ENCODE data around the gene LDB2.

The LDB2 gene

GRCh38 chr4:16836324-16836723 lies 62.1 kb downstream of the LDB2 start:
- no peaks in the 10 kb centered on the region for H3K36me3 ChIP-seq (ENCODE audit: insufficient read depth, low read depth, low read length)
- no peak overlapping the region for H3K9ac ChIP-seq (ENCODE audit: low read depth, low read length)
- 0 out of 2 replicates have a peak, but pooled peaks cover 2% of the 10 kb centered on the region for H3K4me1 ChIP-seq (ENCODE audit: insufficient read depth, low read length)
- no peaks in the 10 kb centered on the region for H3K9me3 ChIP-seq (ENCODE audit: insufficient read depth, low read depth, low read length)
- no peaks in the 10 kb centered on the region for H3K27me3 ChIP-seq (ENCODE audit: insufficient read depth, low read length)
- no peak overlapping the region for H3K4me3 ChIP-seq (ENCODE audit: low read length)
- H3K27ac ChIP-seq (ENCODE audit: low read length) = no peak overlapping the region

- H3K4me3 ChIP-seq (ENCODE audit: low read length) = no peak overlapping the region
- no peaks in the 10 kb centered on the region for H3K9me3 ChIP-seq (ENCODE audit: insufficient read depth, low read depth, low read length)
- H3K27me3 ChIP-seq (ENCODE audit: insufficient read depth, low read length) = no peaks in the 10 kb centered on the region
- no peak overlapping the region for H3K9ac ChIP-seq (ENCODE audit: low read depth, low read length)
- 0 out of 2 replicates have a peak, but pooled peaks cover 2% of the 10 kb centered on the region for H3K4me1 ChIP-seq (ENCODE audit: insufficient read depth, low read length)
- no peak overlapping the region for H3K27ac ChIP-seq (ENCODE audit: low read length)
- no peaks in the 10 kb centered on the region for H3K36me3 ChIP-seq (ENCODE audit: insufficient read depth, low read depth, low read length)
These were observed 62.7 kb downstream of the LDB2 start for GRCh38 chr4:16835597-16836247.

GRCh38 chr4:16834814-16835213 lies 63.6 kb downstream of the LDB2 start:
- no peaks in the 10 kb centered on the region for H3K36me3 ChIP-seq (ENCODE audit: insufficient read depth, low read depth, low read length)
- H3K4me1 ChIP-seq (ENCODE audit: insufficient read depth, low read length) = 0 out of 2 replicates have a peak, but pooled peaks cover 6% of the 10 kb centered on the region
- no peaks in the 10 kb centered on the region for H3K27me3 ChIP-seq (ENCODE audit: insufficient read depth, low read length)
- H3K9ac ChIP-seq (ENCODE audit: low read depth, low read length) = no peak overlapping the region
- no peak overlapping the region for H3K4me3 ChIP-seq (ENCODE audit: low read length)
- H3K27ac ChIP-seq (ENCODE audit: low read length) = no peak overlapping the region
- no peaks in the 10 kb centered on the region for H3K9me3 ChIP-seq (ENCODE audit: insufficient read depth, low read depth, low read length)

GRCh38 chr4:16833722-16834121 lies 64.7 kb downstream of the LDB2 start:
- Histone ChIP-seq H3K27ac (ENCODE audit: low read length) (no peak overlapping the region), H3K9ac (ENCODE audit: low read depth, low read length) (no peak overlapping the region), H3K4me3 (ENCODE audit: low read length) (no peak overlapping the region), H3K27me3 (ENCODE audit: insufficient read depth, low read length) (no peaks in the 10 kb centered on the region), H3K36me3 (ENCODE audit: insufficient read depth, low read depth, low read length) (no peaks in the 10 kb centered on the region), H3K9me3 (ENCODE audit: insufficient read depth, low read depth, low read length) (no peaks in the 10 kb centered on the region), H3K4me1 (ENCODE audit: insufficient read depth, low read length) (peaks cover 10% of the 10 kb centered on the region; the same call in 1 of the 2 replicates)

- Histone ChIP-seq H3K27ac (ENCODE audit: low read length) (no peak overlapping the region), H3K27me3 (ENCODE audit: insufficient read depth, low read length) (no peaks in the 10 kb centered on the region), H3K4me1 (ENCODE audit: insufficient read depth, low read length) (peaks cover 39% of the 10 kb centered on the region), H3K36me3 (ENCODE audit: insufficient read depth, low read depth, low read length) (no peaks in the 10 kb centered on the region), H3K9me3 (ENCODE audit: insufficient read depth, low read depth, low read length) (no peaks in the 10 kb centered on the region), H3K9ac (ENCODE audit: low read depth, low read length) (no peak overlapping the region), H3K4me3 (ENCODE audit: low read length) (no peak overlapping the region)
These were observed 68.4 kb downstream of the LDB2 start for GRCh38 chr4:16830081-16830480.

GRCh38 chr4:16827794-16828724 lies 70.4 kb downstream of the LDB2 start:
- peak overlapping the region; percentile 46 for H3K27ac ChIP-seq (ENCODE audit: low read length)
- H3K9ac ChIP-seq (ENCODE audit: low read depth, low read length) = no peak overlapping the region
- H3K27me3 ChIP-seq (ENCODE audit: insufficient read depth, low read length) = no peaks in the 10 kb centered on the region
- no peak overlapping the region for H3K4me3 ChIP-seq (ENCODE audit: low read length)
- H3K4me1 ChIP-seq (ENCODE audit: insufficient read depth, low read length) = peaks cover 41% of the 10 kb centered on the region
- H3K36me3 ChIP-seq (ENCODE audit: insufficient read depth, low read depth, low read length) = no peaks in the 10 kb centered on the region; the same call in 1 of the 2 replicates
- H3K9me3 ChIP-seq (ENCODE audit: insufficient read depth, low read depth, low read length) = no peaks in the 10 kb centered on the region

- Histone ChIP-seq H3K36me3 (ENCODE audit: insufficient read depth, low read depth, low read length) (no peaks in the 10 kb centered on the region; the same call in 1 of the 2 replicates), H3K9me3 (ENCODE audit: insufficient read depth, low read depth, low read length) (no peaks in the 10 kb centered on the region), H3K27me3 (ENCODE audit: insufficient read depth, low read length) (no peaks in the 10 kb centered on the region), H3K4me3 (ENCODE audit: low read length) (peak overlapping the region; percentile 26; the same call in 1 of the 2 replicates), H3K4me1 (ENCODE audit: insufficient read depth, low read length) (peaks cover 41% of the 10 kb centered on the region), H3K27ac (ENCODE audit: low read length) (peak overlapping the region; percentile 46), H3K9ac (ENCODE audit: low read depth, low read length) (peak overlapping the region; percentile 40; the same call in 1 of the 2 replicates)
These were observed 71.4 kb downstream of the LDB2 start for GRCh38 chr4:16827045-16827444.

GRCh38 chr4:16826406-16826910 lies 72.0 kb downstream of the LDB2 start:
- Histone ChIP-seq H3K36me3 (ENCODE audit: insufficient read depth, low read depth, low read length) (no peaks in the 10 kb centered on the region; the same call in 1 of the 2 replicates), H3K9me3 (ENCODE audit: insufficient read depth, low read depth, low read length) (no peaks in the 10 kb centered on the region), H3K4me1 (ENCODE audit: insufficient read depth, low read length) (peaks cover 41% of the 10 kb centered on the region), H3K27ac (ENCODE audit: low read length) (peak overlapping the region; percentile 46), H3K27me3 (ENCODE audit: insufficient read depth, low read length) (no peaks in the 10 kb centered on the region), H3K4me3 (ENCODE audit: low read length) (peak overlapping the region; percentile 26; the same call in 1 of the 2 replicates), H3K9ac (ENCODE audit: low read depth, low read length) (peak overlapping the region; percentile 40; the same call in 1 of the 2 replicates)

- no peaks in the 10 kb centered on the region; the same call in 1 of the 2 replicates for H3K36me3 ChIP-seq (ENCODE audit: insufficient read depth, low read depth, low read length)
- H3K4me3 ChIP-seq (ENCODE audit: low read length) = no peak overlapping the region
- no peaks in the 10 kb centered on the region for H3K9me3 ChIP-seq (ENCODE audit: insufficient read depth, low read depth, low read length)
- H3K9ac ChIP-seq (ENCODE audit: low read depth, low read length) = no peak overlapping the region
- H3K4me1 ChIP-seq (ENCODE audit: insufficient read depth, low read length) = peaks cover 55% of the 10 kb centered on the region
- no peak overlapping the region for H3K27ac ChIP-seq (ENCODE audit: low read length)
- no peaks in the 10 kb centered on the region for H3K27me3 ChIP-seq (ENCODE audit: insufficient read depth, low read length)
These were observed 74.1 kb downstream of the LDB2 start for GRCh38 chr4:16824278-16824806.

GRCh38 chr4:16820329-16820728 lies 78.1 kb downstream of the LDB2 start:
- peak overlapping the region; percentile 23 for H3K27ac ChIP-seq (ENCODE audit: low read length)
- H3K4me1 ChIP-seq (ENCODE audit: insufficient read depth, low read length) = peaks cover 45% of the 10 kb centered on the region; the same call in 1 of the 2 replicates
- H3K4me3 ChIP-seq (ENCODE audit: low read length) = no peak overlapping the region
- H3K9me3 ChIP-seq (ENCODE audit: insufficient read depth, low read depth, low read length) = no peaks in the 10 kb centered on the region
- no peaks in the 10 kb centered on the region for H3K27me3 ChIP-seq (ENCODE audit: insufficient read depth, low read length)
- no peaks in the 10 kb centered on the region; the same call in 1 of the 2 replicates for H3K36me3 ChIP-seq (ENCODE audit: insufficient read depth, low read depth, low read length)
- H3K9ac ChIP-seq (ENCODE audit: low read depth, low read length) = peak overlapping the region; percentile 11; the same call in 1 of the 2 replicates

- H3K4me3 ChIP-seq (ENCODE audit: low read length) = no peak overlapping the region
- H3K9ac ChIP-seq (ENCODE audit: low read depth, low read length) = no peak overlapping the region
These were observed 78.8 kb downstream of the LDB2 start for GRCh38 chr4:16819652-16820051.

More at GRCh38 chr4:16819652-16820051, 78.8 kb downstream of the LDB2 start:
- Histone ChIP-seq H3K27me3 (ENCODE audit: insufficient read depth, low read length) (no peaks in the 10 kb centered on the region), H3K27ac (ENCODE audit: low read length) (peak overlapping the region; percentile 52), H3K9me3 (ENCODE audit: insufficient read depth, low read depth, low read length) (no peaks in the 10 kb centered on the region), H3K36me3 (ENCODE audit: insufficient read depth, low read depth, low read length) (no peaks in the 10 kb centered on the region; the same call in 1 of the 2 replicates), H3K4me1 (ENCODE audit: insufficient read depth, low read length) (peaks cover 43% of the 10 kb centered on the region; the same call in 1 of the 2 replicates)

Measured in iPS-20b (cell line).